NCI-H1930 (cell line): ENCODE data around the gene GFER.

Experiments
- DNase-seq, 2 experiments: peaks; one replicate each; lab custom pipeline; 2025; lab: John Stamatoyannopoulos, UW

The GFER gene

GRCh38 chr16:1974157-1975070, 9.6 kb upstream of the GFER start:
- DNase-seq = no peak

- DNase-seq = no peak
Observed at GRCh38 chr16:1975432-1976215, 8.4 kb upstream of the GFER start.

- DNase-seq = no peak
Observed at GRCh38 chr16:1976216-1976520, 7.8 kb upstream of the GFER start.

- DNase-seq = no peak
Observed at GRCh38 chr16:1976951-1977874, 6.8 kb upstream of the GFER start.

- DNase-seq = no peak
Observed at GRCh38 chr16:1977875-1978268, 6.1 kb upstream of the GFER start.

- no peak for DNase-seq
Observed at GRCh38 chr16:1978476-1979120, 5.4 kb upstream of the GFER start.

- peak; percentile 57 to 60 for DNase-seq
Observed at GRCh38 chr16:1979271-1980029, 4.5 kb upstream of the GFER start.

- no peak for DNase-seq
Observed at GRCh38 chr16:1980030-1980769, 3.8 kb upstream of the GFER start.

- no peak for DNase-seq
Observed at GRCh38 chr16:1980770-1981087, 3.3 kb upstream of the GFER start.

GRCh38 chr16:1981398-1981836, 2.6 kb upstream of the GFER start, which contains the start of gene NOXO1:
Gene NOXO1, minus strand, starts transcription at chr16:1981469. Its CDS starts 290 bp downstream, at chr16:1981179.
- no peak for DNase-seq

GRCh38 chr16:1982013-1982433, 2.0 kb upstream of the GFER start:
- no peak for DNase-seq

- no peak for DNase-seq
Observed at GRCh38 chr16:1982991-1983543, 926 bp upstream of the GFER start.

GRCh38 chr16:1984347-1985225, 593 bp downstream of the GFER start:
- DNase-seq = no peak

GRCh38 chr16:1985466-1986150, 1.6 kb downstream of the GFER start:
- no peak for DNase-seq

- no peak for DNase-seq
Observed at GRCh38 chr16:1987198-1987597, 3.2 kb downstream of the GFER start.

GRCh38 chr16:1989209-1990100, 5.5 kb downstream of the GFER start, which contains the start of gene SYNGR3:
Gene SYNGR3, plus strand, starts transcription at chr16:1989970. Its CDS starts 133 bp downstream, at chr16:1990103.
- DNase-seq = peak in 1 of 2 experiments; percentile 29

- no peak for DNase-seq
Observed at GRCh38 chr16:1990101-1990350, 6.0 kb downstream of the GFER start.
